GM20431 (cell line): ENCODE measurements around the gene ZFAND6.
"Not testable (repeated sequence)": the region's sequence is repeated elsewhere in the genome, so short reads cannot be mapped to it uniquely, and the experiment has no call there.

Experiments
- in situ Hi-C: fragments of 300-500 bp; cut with MseI, MboI; formaldehyde crosslinking; loops from one replicate; pipeline ENCODE4 v1.15.0; 2020; ENCODE audit warnings: low sequenced_read_pairs; ENCODE audit not compliant: unreplicated experiment

The ZFAND6 gene

GRCh38 chr15:80045219-80045618 lies 14.3 kb upstream of the ZFAND6 start:
- in situ Hi-C loops: not testable (repeated sequence)

GRCh38 chr15:80049046-80049445 lies 10.4 kb upstream of the ZFAND6 start:
- in situ Hi-C loops: no loop called here

GRCh38 chr15:80052597-80053304 lies 6.7 kb upstream of the ZFAND6 start:
- in situ Hi-C loops: no loop called here

GRCh38 chr15:80055933-80056332 lies 3.5 kb upstream of the ZFAND6 start:
- in situ Hi-C loops: no loop called here

- in situ Hi-C loops: no loop called here
Measured at GRCh38 chr15:80058044-80058443, 1.4 kb upstream of the ZFAND6 start.

GRCh38 chr15:80059786-80060355 lies 395 bp downstream of the ZFAND6 start:
- in situ Hi-C loops: no loop called here

GRCh38 chr15:80060356-80061006 lies 1.0 kb downstream of the ZFAND6 start:
- in situ Hi-C loops: no loop called here

GRCh38 chr15:80061582-80061981 lies 2.1 kb downstream of the ZFAND6 start:
- in situ Hi-C loops: no loop called here

- in situ Hi-C loops: no loop called here
Measured at GRCh38 chr15:80066912-80067311, 7.4 kb downstream of the ZFAND6 start.

- in situ Hi-C loops: no loop called here
Measured at GRCh38 chr15:80068578-80068977, 9.1 kb downstream of the ZFAND6 start.

- in situ Hi-C loops: no loop called here
Measured at GRCh38 chr15:80070840-80071239, 11.4 kb downstream of the ZFAND6 start.

- in situ Hi-C loops: no loop called here
Measured at GRCh38 chr15:80071652-80072051, 12.2 kb downstream of the ZFAND6 start.

GRCh38 chr15:80072285-80072994 lies 13.0 kb downstream of the ZFAND6 start:
- in situ Hi-C loops: no loop called here

- in situ Hi-C loops: no loop called here
Measured at GRCh38 chr15:80073197-80073596, 13.7 kb downstream of the ZFAND6 start.

- in situ Hi-C loops: no loop called here
Measured at GRCh38 chr15:80076321-80077318, 17.1 kb downstream of the ZFAND6 start.

- in situ Hi-C loops: no loop called here
Measured at GRCh38 chr15:80081390-80081789, 21.9 kb downstream of the ZFAND6 start.

GRCh38 chr15:80087104-80087503 lies 27.6 kb downstream of the ZFAND6 start:
- in situ Hi-C loops: no loop called here

- in situ Hi-C loops: no loop called here
Measured at GRCh38 chr15:80090041-80090440, 30.6 kb downstream of the ZFAND6 start.

- in situ Hi-C loops: no loop called here
Measured at GRCh38 chr15:80090879-80091503, 31.5 kb downstream of the ZFAND6 start.
